ENCODE results near the gene HNF1B.

HNF1B gene

DNA sequence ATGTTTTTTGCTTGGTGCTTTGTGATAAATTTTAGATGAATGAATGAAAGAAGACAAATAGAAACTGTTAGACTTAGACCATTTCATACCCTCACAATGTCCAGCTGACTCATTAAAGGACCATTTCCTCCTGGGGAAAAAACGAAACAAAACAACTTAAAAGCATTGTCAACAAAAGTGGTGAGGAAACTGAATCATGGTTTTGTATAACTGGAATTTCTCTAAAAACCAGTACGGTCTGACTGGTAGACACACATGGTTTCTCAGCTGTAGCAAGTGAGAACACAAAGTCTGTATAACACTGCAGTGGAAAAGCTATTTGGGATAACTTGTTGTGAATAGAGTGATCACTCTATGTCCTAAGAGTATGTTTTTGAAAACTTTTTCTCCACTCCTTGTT is 96.3 kb downstream of the HNF1B start:
- TF ChIP-seq, protein P1, sequence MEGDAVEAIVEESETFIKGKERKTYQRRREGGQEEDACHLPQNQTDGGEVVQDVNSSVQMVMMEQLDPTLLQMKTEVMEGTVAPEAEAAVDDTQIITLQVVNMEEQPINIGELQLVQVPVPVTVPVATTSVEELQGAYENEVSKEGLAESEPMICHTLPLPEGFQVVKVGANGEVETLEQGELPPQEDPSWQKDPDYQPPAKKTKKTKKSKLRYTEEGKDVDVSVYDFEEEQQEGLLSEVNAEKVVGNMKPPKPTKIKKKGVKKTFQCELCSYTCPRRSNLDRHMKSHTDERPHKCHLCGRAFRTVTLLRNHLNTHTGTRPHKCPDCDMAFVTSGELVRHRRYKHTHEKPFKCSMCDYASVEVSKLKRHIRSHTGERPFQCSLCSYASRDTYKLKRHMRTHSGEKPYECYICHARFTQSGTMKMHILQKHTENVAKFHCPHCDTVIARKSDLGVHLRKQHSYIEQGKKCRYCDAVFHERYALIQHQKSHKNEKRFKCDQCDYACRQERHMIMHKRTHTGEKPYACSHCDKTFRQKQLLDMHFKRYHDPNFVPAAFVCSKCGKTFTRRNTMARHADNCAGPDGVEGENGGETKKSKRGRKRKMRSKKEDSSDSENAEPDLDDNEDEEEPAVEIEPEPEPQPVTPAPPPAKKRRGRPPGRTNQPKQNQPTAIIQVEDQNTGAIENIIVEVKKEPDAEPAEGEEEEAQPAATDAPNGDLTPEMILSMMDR (IDR thresholded peaks at IDR 0.05; ENCODE audit: low read depth, low read length, missing control alignments), result no peak
- H3K4me3 ChIP-seq (ENCODE audit: low read depth, low read length), result no peak overlapping the region
- no peak for DNase-seq (ENCODE audit: low read depth)

GRCh38 chr17:37647856-37648255 is 97.0 kb downstream of the HNF1B start:
- TF ChIP-seq, protein P1 (IDR thresholded peaks at IDR 0.05; ENCODE audit: low read depth, low read length, missing control alignments), result no peak
- H3K4me3 ChIP-seq (ENCODE audit: low read depth, low read length), result no peak overlapping the region
- no peak for DNase-seq (ENCODE audit: low read depth)

GRCh38 chr17:37643869-37644268 is 101.0 kb downstream of the HNF1B start:
- DNase-seq (ENCODE audit: low read depth), result no peak
- TF ChIP-seq, protein P1 (IDR thresholded peaks at IDR 0.05; ENCODE audit: low read depth, low read length, missing control alignments), result no peak
- H3K4me3 ChIP-seq (ENCODE audit: low read depth, low read length), result peak overlapping the region; percentile 95; the same call in 1 of the 2 replicates

DNA sequence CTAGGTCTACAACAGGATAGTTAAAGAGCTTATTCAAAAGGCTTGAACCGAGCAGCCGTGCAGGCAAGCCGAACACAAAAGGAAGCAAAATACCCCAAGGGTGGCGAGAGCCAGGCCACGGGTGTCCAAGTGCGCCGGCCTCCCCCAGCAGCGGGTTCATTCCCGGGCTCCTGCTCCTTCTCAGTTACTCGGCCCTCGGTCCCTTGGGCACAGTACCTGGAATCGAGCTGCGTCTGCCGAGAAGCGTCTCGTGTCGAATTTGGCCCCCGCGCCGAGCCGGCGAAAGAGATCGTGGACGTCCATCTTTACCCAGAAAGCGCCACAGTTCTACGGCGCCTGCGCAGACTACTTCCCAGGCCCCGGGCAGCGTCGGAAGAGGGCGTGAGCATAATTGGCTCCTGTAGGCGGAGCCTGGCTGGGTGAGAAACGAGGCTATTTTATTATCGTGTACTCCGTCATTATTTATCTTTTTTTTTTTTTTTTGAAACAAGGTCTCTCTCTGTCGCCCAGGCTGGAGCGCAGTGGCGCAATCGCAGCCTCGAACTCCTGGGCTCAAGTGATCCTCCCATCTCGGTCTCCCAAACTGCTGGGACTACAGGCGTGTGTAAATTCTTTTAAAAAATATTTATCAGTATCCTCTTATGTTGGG is 101.6 kb downstream of the HNF1B start, which contains the start of gene DDX52:
Gene DDX52 (minus strand): TSS at position 329 of the 649 bp plus-strand sequence. CDS start 26 bp downstream, at position 303.
- DNase-seq (ENCODE audit: low read depth), result peak; percentile 65
- peak within 1 kb of the TSS; percentile 95 for H3K4me3 ChIP-seq (ENCODE audit: low read depth, low read length)
- TF ChIP-seq, protein P1 (IDR thresholded peaks at IDR 0.05; ENCODE audit: low read depth, low read length, missing control alignments), result no peak

- no peak for DNase-seq (ENCODE audit: low read depth)
- peak overlapping the region; percentile 95 for H3K4me3 ChIP-seq (ENCODE audit: low read depth, low read length)
- TF ChIP-seq, protein P1 (IDR thresholded peaks at IDR 0.05; ENCODE audit: low read depth, low read length, missing control alignments), result no peak
These were observed 102.2 kb downstream of the HNF1B start for GRCh38 chr17:37642681-37643080.

- DNase-seq (ENCODE audit: low read depth), result no peak
- TF ChIP-seq, protein P1 (IDR thresholded peaks at IDR 0.05; ENCODE audit: low read depth, low read length, missing control alignments), result no peak
- no peak overlapping the region for H3K4me3 ChIP-seq (ENCODE audit: low read depth, low read length)
These were observed 104.8 kb downstream of the HNF1B start for GRCh38 chr17:37640015-37640414.

GRCh38 chr17:37637956-37638355 is 106.9 kb downstream of the HNF1B start:
- TF ChIP-seq, protein P1 (IDR thresholded peaks at IDR 0.05; ENCODE audit: low read depth, low read length, missing control alignments), result no peak
- DNase-seq (ENCODE audit: low read depth), result no peak
- no peak overlapping the region for H3K4me3 ChIP-seq (ENCODE audit: low read depth, low read length)

All from GM12864 (cell line).